PC-3 (cell line): ENCODE results near the gene C5. TPM values are rescaled to one million over a fixed set of nuclear protein-coding genes. Genes with fewer than 3 reads are reported as not detected.

ENCODE experiments used
- ATAC-seq: fragments of 200-7000 bp; cut with Tn5 transposase; 2 replicates; pipeline ENCODE4 v1.9.1; 2020; ENCODE audit warnings: mild to moderate bottlenecking, moderate library complexity
- BruUV-seq: library from RNA; stranded (reverse); fragments of 400-500 nt; replicated peaks from 2 replicates; lab custom pipeline; 2021; lab: Mats Ljungman, UMichigan
- CTCF ChIA-PET: fragments of 300-600 bp; sonication (Branson Sonifier 250); formaldehyde crosslinking; loops from one replicate; lab custom pipeline; 2022; ENCODE audit warnings: antibody characterized with exemption; lab: Charles Lee
- POLR2A ChIA-PET: fragments of 300-600 bp; sonication (Branson Sonifier 250); formaldehyde crosslinking; loops from one replicate; lab custom pipeline; 2022; ENCODE audit warnings: antibody characterized with exemption; ENCODE audit not compliant: unreplicated experiment; lab: Charles Lee
- DNase-seq: peaks from one replicate; pipeline ENCODE4 v3.0.0-alpha.2; 2015
- H2AFZ ChIP-seq: fragments of 300-600 bp; sonication (generic); 2 replicates; pipeline ENCODE4 v1.6.0; 2016; ENCODE audit warnings: antibody characterized with exemption, low read length
- H3F3A ChIP-seq: fragments of 300-600 bp; sonication (generic); one replicate; pipeline ENCODE4 v1.6.0; 2017; ENCODE audit warnings: antibody characterized with exemption, low read length, control low read depth, mild to moderate bottlenecking; ENCODE audit not compliant: unreplicated experiment
- H3K27ac ChIP-seq: fragments of 300-600 bp; sonication (generic); 2 replicates; pipeline ENCODE4 v1.5.1; 2016; ENCODE audit warnings: mild to moderate bottlenecking, low read length
- H3K27me3 ChIP-seq: fragments of 300-600 bp; sonication (generic); 2 replicates; pipeline ENCODE4 v1.6.1; 2016; ENCODE audit warnings: low read length, mixed read lengths
- H3K36me3 ChIP-seq: fragments of 300-600 bp; sonication (generic); 2 replicates; pipeline ENCODE4 v1.6.1; 2016; ENCODE audit warnings: low read depth, mixed run types, low read length, mixed read lengths
- H3K4me1 ChIP-seq: fragments of 300-600 bp; sonication (generic); 2 replicates; pipeline ENCODE4 v1.5.1; 2016; ENCODE audit warnings: low read length; ENCODE audit not compliant: insufficient read depth
- H3K4me2 ChIP-seq: fragments of 300-600 bp; sonication (generic); 2 replicates; pipeline ENCODE4 v1.6.0; 2016; ENCODE audit warnings: low read length
- H3K4me3 ChIP-seq: fragments of 300-600 bp; sonication (generic); 2 replicates; pipeline ENCODE4 v1.5.1; 2016; ENCODE audit warnings: mild to moderate bottlenecking, low read length, mixed read lengths
- H3K79me2 ChIP-seq: fragments of 300-600 bp; sonication (generic); 2 replicates; pipeline ENCODE4 v1.6.1; 2017; ENCODE audit warnings: low read length, mixed read lengths
- H3K9ac ChIP-seq: fragments of 300-600 bp; sonication (generic); 2 replicates; pipeline ENCODE4 v1.6.0; 2016; ENCODE audit warnings: mild to moderate bottlenecking, low read length
- H3K9me2 ChIP-seq: fragments of 300-600 bp; sonication (generic); replicated peaks from 2 replicates; pipeline ENCODE4 v1.6.1; 2016; ENCODE audit warnings: mixed run types, low read length, mixed read lengths
- H3K9me3 ChIP-seq: fragments of 300-600 bp; sonication (generic); 2 replicates; pipeline ENCODE4 v1.6.1; 2016; ENCODE audit warnings: low read length, mixed read lengths
- H4K20me1 ChIP-seq: fragments of 300-600 bp; sonication (generic); 2 replicates; pipeline ENCODE4 v1.6.1; 2016; ENCODE audit warnings: low read length, mixed read lengths
- EZH2 ChIP-seq: fragments of 300-600 bp; sonication (generic); IDR thresholded peaks from one replicate; pipeline ENCODE4 v1.6.1; 2017; ENCODE audit warnings: antibody characterized with exemption, mild to moderate bottlenecking, low read length; ENCODE audit not compliant: unreplicated experiment
- EZH2phosphoT487 ChIP-seq: fragments of 300-600 bp; sonication (generic); IDR thresholded peaks from 2 replicates; pipeline ENCODE4 v1.6.1; 2018; ENCODE audit warnings: mild to moderate bottlenecking, antibody characterized with exemption, low read length, borderline replicate concordance
- intact Hi-C: fragments of 100-400 bp; cut with micrococcal nuclease; formaldehyde crosslinking; loops from 2 replicates; pipeline ENCODE4 v1.9.0; 2023
- total RNA-seq: library from RNA; depleted of rRNA; stranded (reverse); fragments of >200 nt; gene quantifications from 2 replicates; pipeline ENCODE4 v1.2.3, GENCODE V29; 2014
- TF ChIP-seq, protein P1 (sequence below): fragments of 300-600 bp; sonication (generic); conservative IDR thresholded peaks from 2 replicates; pipeline ENCODE4 v1.5.1; 2017; ENCODE audit warnings: antibody characterized with exemption, low read depth, mild to moderate bottlenecking, low read length

Gene C5
- total RNA-seq, 1 experiment from 2014 or later: 2.9 TPM

DNA sequence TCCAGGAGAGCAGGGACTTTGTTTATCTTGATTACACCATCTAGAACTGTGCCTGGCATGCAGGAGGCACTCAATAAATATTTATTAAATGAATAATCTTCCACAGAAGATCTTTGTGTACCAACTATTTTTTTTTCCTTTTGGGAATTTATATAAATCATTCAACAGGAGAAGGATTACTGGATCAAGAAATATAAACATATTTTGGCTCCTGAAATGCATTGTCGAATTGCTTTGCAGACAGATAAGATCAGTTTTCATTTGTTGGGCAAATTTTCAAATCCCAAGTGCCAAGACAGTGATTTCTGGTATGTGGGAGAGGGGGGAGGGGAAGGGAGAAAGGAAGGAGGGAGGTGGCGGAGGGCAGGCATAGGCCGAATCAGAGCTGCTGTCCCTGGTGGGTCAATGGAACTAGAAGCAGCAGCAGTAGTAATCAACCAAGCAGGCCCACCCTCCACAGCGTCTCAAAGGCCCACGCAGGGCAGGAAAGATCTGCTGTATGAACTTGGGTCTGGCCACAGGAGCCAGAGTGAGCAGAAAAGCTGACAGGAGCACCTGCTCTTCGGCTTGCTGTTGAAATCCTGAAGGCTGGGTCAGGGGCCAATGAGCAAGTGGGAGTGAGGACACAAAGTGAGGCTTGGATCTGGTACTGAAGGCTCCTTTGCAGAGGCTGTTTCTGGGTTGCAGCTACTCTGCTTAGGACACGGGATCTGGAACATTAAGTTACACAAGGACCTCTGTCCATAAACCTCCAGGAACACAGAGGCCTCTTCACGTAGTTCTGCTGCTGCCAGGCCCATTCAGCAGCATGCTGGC is 107.7 kb downstream of the C5 start:
- Histone ChIP-seq H3K4me3 (no peak overlapping the region; the same call in 1 of the 2 replicates), H3K9me2 (no peaks in the 10 kb centered on the region), H4K20me1 (no peaks in the 10 kb centered on the region), H3F3A (peaks cover 8% of the 10 kb centered on the region), H3K9ac (no peak overlapping the region), H3K36me3 (no peaks in the 10 kb centered on the region), H3K27me3 (no peaks in the 10 kb centered on the region), H3K27ac (peak overlapping the region; percentile 61), H3K9me3 (no peaks in the 10 kb centered on the region), H3K4me2 (peak overlapping the region; percentile 77), H3K79me2 (no peaks in the 10 kb centered on the region), H3K4me1 (peaks cover 58% of the 10 kb centered on the region), H2AFZ (peak overlapping the region; percentile 31; the same call in 1 of the 2 replicates)
- no TSS peak for BruUV-seq
- CTCF ChIA-PET: no interaction called here
- intact Hi-C loops: loop anchor here (5.0 kb wide), 1 partner anchor 130 kb away; the partner anchor contains the start of gene CNTRL
- ATAC-seq (peak; percentile 47), DNase-seq (peak; percentile 83)
- POLR2A ChIA-PET: no interaction called here
- TF ChIP-seq EZH2: no peak
- TF ChIP-seq EZH2phosphoT487: no peak

DNA sequence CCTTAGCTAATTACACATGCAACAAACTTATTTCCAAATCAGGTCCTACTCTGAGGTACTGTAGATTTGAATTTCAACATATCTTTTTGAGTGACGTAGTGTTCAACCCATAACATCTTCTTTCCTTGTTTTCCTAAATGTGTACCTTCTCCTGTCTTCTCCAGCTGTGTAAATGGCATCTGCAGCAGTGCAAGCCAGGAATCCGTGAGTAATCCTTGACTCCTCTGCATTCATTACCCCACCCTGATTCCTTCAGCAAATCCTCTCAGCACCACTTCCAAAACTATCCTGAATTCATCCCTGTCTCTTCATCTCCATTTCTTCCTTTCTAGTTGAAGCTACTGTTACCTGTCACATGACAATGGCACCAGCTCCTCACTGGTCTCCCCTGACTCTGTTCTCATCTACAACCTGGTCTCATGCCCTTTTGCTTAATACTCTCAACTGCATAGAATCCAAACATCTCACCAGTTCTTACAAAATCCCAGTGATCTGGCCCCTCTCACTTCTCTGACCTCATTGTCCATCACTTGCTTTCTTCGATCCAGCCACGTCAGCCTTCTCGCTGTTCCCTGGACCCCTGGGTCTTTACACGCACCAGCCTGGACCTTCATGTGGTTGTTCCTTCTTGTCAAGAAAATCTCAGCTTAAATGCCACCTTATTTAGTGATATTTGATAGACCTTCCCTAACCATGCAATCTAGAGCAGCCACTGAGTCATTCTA is 108.9 kb downstream of the C5 start:
- Histone ChIP-seq H3K9me3 (no peaks in the 10 kb centered on the region), H3F3A (peaks cover 8% of the 10 kb centered on the region), H3K27me3 (no peaks in the 10 kb centered on the region), H3K27ac (peak overlapping the region; percentile 61), H3K4me1 (peaks cover 57% of the 10 kb centered on the region), H4K20me1 (no peaks in the 10 kb centered on the region), H3K79me2 (no peaks in the 10 kb centered on the region), H3K36me3 (no peaks in the 10 kb centered on the region; the same call in 1 of the 2 replicates), H2AFZ (no peak overlapping the region), H3K4me2 (peak overlapping the region; percentile 77), H3K4me3 (peak overlapping the region; percentile 38; the same call in 1 of the 2 replicates), H3K9me2 (no peaks in the 10 kb centered on the region), H3K9ac (no peak overlapping the region)
- BruUV-seq: TSS peak; percentile 83
- no peak for TF ChIP-seq EZH2
- TF ChIP-seq, protein P1, sequence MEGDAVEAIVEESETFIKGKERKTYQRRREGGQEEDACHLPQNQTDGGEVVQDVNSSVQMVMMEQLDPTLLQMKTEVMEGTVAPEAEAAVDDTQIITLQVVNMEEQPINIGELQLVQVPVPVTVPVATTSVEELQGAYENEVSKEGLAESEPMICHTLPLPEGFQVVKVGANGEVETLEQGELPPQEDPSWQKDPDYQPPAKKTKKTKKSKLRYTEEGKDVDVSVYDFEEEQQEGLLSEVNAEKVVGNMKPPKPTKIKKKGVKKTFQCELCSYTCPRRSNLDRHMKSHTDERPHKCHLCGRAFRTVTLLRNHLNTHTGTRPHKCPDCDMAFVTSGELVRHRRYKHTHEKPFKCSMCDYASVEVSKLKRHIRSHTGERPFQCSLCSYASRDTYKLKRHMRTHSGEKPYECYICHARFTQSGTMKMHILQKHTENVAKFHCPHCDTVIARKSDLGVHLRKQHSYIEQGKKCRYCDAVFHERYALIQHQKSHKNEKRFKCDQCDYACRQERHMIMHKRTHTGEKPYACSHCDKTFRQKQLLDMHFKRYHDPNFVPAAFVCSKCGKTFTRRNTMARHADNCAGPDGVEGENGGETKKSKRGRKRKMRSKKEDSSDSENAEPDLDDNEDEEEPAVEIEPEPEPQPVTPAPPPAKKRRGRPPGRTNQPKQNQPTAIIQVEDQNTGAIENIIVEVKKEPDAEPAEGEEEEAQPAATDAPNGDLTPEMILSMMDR: no peak
- ATAC-seq: peak; percentile 60
- ChIA-PET POLR2A (no interaction called here), CTCF (interaction anchor here (0.8 kb wide), 1 partner anchor 40 kb away, joined by 3 read pairs; no protein-coding TSS in a partner anchor)
- peak; percentile 82 for DNase-seq
- intact Hi-C loops: loop anchor here (5.0 kb wide), 1 partner anchor 131 kb away; the partner anchor contains the start of gene CNTRL

- H2AFZ ChIP-seq: no peak overlapping the region
- CTCF ChIA-PET: interaction anchor here (0.8 kb wide), 1 partner anchor 41 kb away, joined by 3 read pairs; no protein-coding TSS in a partner anchor
- no peaks in the 10 kb centered on the region for H3K9me3 ChIP-seq
- POLR2A ChIA-PET: no interaction called here
- H3K79me2 ChIP-seq: no peaks in the 10 kb centered on the region
- no peaks in the 10 kb centered on the region for H3K27me3 ChIP-seq
- TF ChIP-seq, protein P1: no peak
- TF ChIP-seq EZH2 (no peak), EZH2phosphoT487 (no peak)
- ATAC-seq: no peak
- peak overlapping the region; percentile 77 for H3K4me2 ChIP-seq
- H4K20me1 ChIP-seq: no peaks in the 10 kb centered on the region
- no TSS peak for BruUV-seq
- no peak for DNase-seq
- peak overlapping the region; percentile 16; the same call in 1 of the 2 replicates for H3K27ac ChIP-seq
- peaks cover 57% of the 10 kb centered on the region for H3K4me1 ChIP-seq
- H3K9me2 ChIP-seq: no peaks in the 10 kb centered on the region
- intact Hi-C loops: loop anchor here (5.0 kb wide), 1 partner anchor 132 kb away; the partner anchor contains the start of gene CNTRL
- H3F3A ChIP-seq: peaks cover 8% of the 10 kb centered on the region
- H3K36me3 ChIP-seq: no peaks in the 10 kb centered on the region; the same call in 1 of the 2 replicates
- no peak overlapping the region for H3K4me3 ChIP-seq
- no peak overlapping the region for H3K9ac ChIP-seq
These were observed 109.5 kb downstream of the C5 start for GRCh38 chr9:120940573-120940972.
